ENCODE data around the gene NKX6-2. TPM values are rescaled to one million over a fixed set of nuclear protein-coding genes. Genes with fewer than 3 reads are reported as not detected.

NKX6-2 gene
- total RNA-seq, 1 donor from 2014 or later: 2.1 TPM

Other genes starting within 250 kb of the NKX6-2 start
- 54.3 TPM for gene INPP5A, start 248.4 kb downstream of the NKX6-2 start, total RNA-seq
- gene CFAP46, start 156.4 kb upstream of the NKX6-2 start, total RNA-seq: 1.1 TPM